Neural cell (in vitro differentiated cells): ENCODE data around the gene DCP1A. TPM values are rescaled to one million over a fixed set of nuclear protein-coding genes. Genes with fewer than 3 reads are reported as not detected.

Source experiments
- H2AFZ ChIP-seq: fragments of 200-600, 300-800 bp; sonication (generic), shearing (Covaris generic); 2 replicates; pipeline ENCODE4 v1.6.0; 2014; ENCODE audit warnings: low read depth, mild to moderate bottlenecking, antibody characterized with exemption, low read length, moderate library complexity
- H3F3A ChIP-seq: fragments of 200-600 bp; shearing (Covaris generic); 2 replicates; pipeline ENCODE4 v1.6.1; 2016; ENCODE audit warnings: mild to moderate bottlenecking, moderate library complexity, mixed read lengths, antibody characterized with exemption, low read length; ENCODE audit not compliant: insufficient read depth, poor library complexity, severe bottlenecking
- H3K27ac ChIP-seq: fragments of 200-600, 300-800 bp; sonication (generic), shearing (Covaris generic); 2 replicates; pipeline ENCODE4 v1.5.1; 2014; ENCODE audit warnings: mild to moderate bottlenecking, low read length, moderate library complexity
- H3K27me3 ChIP-seq: fragments of 300-800, 200-600 bp; sonication (generic), shearing (Covaris generic); 2 replicates; pipeline ENCODE4 v1.6.0; 2014; ENCODE audit warnings: mild to moderate bottlenecking, low read depth, low read length, moderate library complexity; ENCODE audit not compliant: insufficient read depth
- H3K36me3 ChIP-seq: fragments of 300-800, 200-600 bp; sonication (generic), shearing (Covaris generic); 2 replicates; pipeline ENCODE4 v1.5.1; 2014; ENCODE audit warnings: mild to moderate bottlenecking, antibody characterized with exemption, low read length, moderate library complexity; ENCODE audit not compliant: insufficient read depth
- H3K4me2 ChIP-seq: fragments of 300-800, 200-600 bp; sonication (generic), shearing (Covaris generic); 2 replicates; pipeline ENCODE4 v1.6.0; 2014; ENCODE audit warnings: mild to moderate bottlenecking, low read length
- H3K4me3 ChIP-seq: fragments of 300-800, 200-600 bp; sonication (generic), shearing (Covaris generic); 2 replicates; pipeline ENCODE4 v1.5.1; 2014; ENCODE audit warnings: mild to moderate bottlenecking, low read length, moderate library complexity
- H3K79me2 ChIP-seq: fragments of 200-600 bp; shearing (Covaris generic); replicated peaks from 2 replicates; pipeline ENCODE4 v1.6.0; 2014; ENCODE audit warnings: mild to moderate bottlenecking, low read length, moderate library complexity; ENCODE audit not compliant: insufficient read depth
- H3K9ac ChIP-seq: fragments of 300-800, 200-600 bp; sonication (generic), shearing (Covaris generic); 2 replicates; pipeline ENCODE4 v1.6.1; 2016; ENCODE audit warnings: mild to moderate bottlenecking, low read length, mixed read lengths
- H3K9me2 ChIP-seq: fragments of 200-600 bp; shearing (Covaris generic); 2 replicates; pipeline ENCODE4 v1.6.1; 2016; ENCODE audit warnings: mild to moderate bottlenecking, low read length, mixed read lengths; ENCODE audit not compliant: insufficient read depth
- H3K9me3 ChIP-seq: fragments of 200-600, 300-800 bp; sonication (generic), shearing (Covaris generic); 2 replicates; pipeline ENCODE4 v1.6.1; 2016; ENCODE audit warnings: mild to moderate bottlenecking, mixed run types, low read length, moderate library complexity, mixed read lengths
- H4K20me1 ChIP-seq: fragments of 200-600 bp; shearing (Covaris generic); 2 replicates; pipeline ENCODE4 v1.6.1; 2016; ENCODE audit warnings: mild to moderate bottlenecking, mixed run types; ENCODE audit not compliant: insufficient read depth
- CTCF ChIP-seq: fragments of 450-650 bp; IDR thresholded peaks from 2 replicates; pipeline ENCODE4 v1.5.1; 2014; ENCODE audit warnings: antibody characterized with exemption, mild to moderate bottlenecking, moderate library complexity; ENCODE audit not compliant: poor library complexity, severe bottlenecking
- EP300 ChIP-seq: fragments of 450-650 bp; conservative IDR thresholded peaks from 2 replicates; pipeline ENCODE4 v1.6.1; 2014; ENCODE audit warnings: antibody characterized with exemption, mild to moderate bottlenecking, moderate library complexity; ENCODE audit not compliant: poor library complexity, severe bottlenecking
- EZH2 ChIP-seq: fragments of 200-600, 300-800 bp; shearing (Covaris generic), sonication (generic); IDR thresholded peaks from 2 replicates; pipeline ENCODE4 v1.6.1; 2014; ENCODE audit warnings: antibody characterized with exemption, low read length, borderline replicate concordance, mild to moderate bottlenecking; ENCODE audit not compliant: insufficient read depth, poor library complexity, severe bottlenecking
- MXI1 ChIP-seq: fragments of 450-650 bp; conservative IDR thresholded peaks from 2 replicates; pipeline ENCODE4 v1.6.1; 2014; ENCODE audit warnings: antibody characterized with exemption, mild to moderate bottlenecking; ENCODE audit not compliant: poor library complexity, severe bottlenecking
- POLR2AphosphoS5 ChIP-seq: IDR thresholded peaks from 2 replicates; pipeline ENCODE4 v1.6.1; 2012
- RAD21 ChIP-seq: fragments of 450-650 bp; conservative IDR thresholded peaks from 2 replicates; pipeline ENCODE4 v1.6.1; 2014; ENCODE audit warnings: antibody characterized with exemption, mild to moderate bottlenecking, moderate library complexity
- REST ChIP-seq: IDR thresholded peaks from 2 replicates; pipeline ENCODE4 v1.6.1; 2012; ENCODE audit warnings: borderline replicate concordance
- SMC3 ChIP-seq: fragments of 450-650 bp; conservative IDR thresholded peaks from 2 replicates; pipeline ENCODE4 v1.6.1; 2014; ENCODE audit warnings: antibody characterized with exemption, mild to moderate bottlenecking, moderate library complexity; ENCODE audit not compliant: poor library complexity
- TAF1 ChIP-seq: IDR thresholded peaks from 2 replicates; pipeline ENCODE4 v1.6.1; 2012; ENCODE audit warnings: low read depth
- polyA plus RNA-seq: library from polyadenylated mRNA; depleted of rRNA; stranded (reverse); fragments of >200 nt; gene quantifications from 2 replicates; pipeline ENCODE4 v1.2.3, GENCODE V29; 2014

DCP1A gene
- polyA plus RNA-seq, 1 donor from 2014 or later: 12.5 TPM

- Histone ChIP-seq H3K4me2 (no peak overlapping the region), H3K9me3 (no peaks in the 10 kb centered on the region), H3K36me3 (no peaks in the 10 kb centered on the region), H3K27ac (no peak overlapping the region), H3K27me3 (no peaks in the 10 kb centered on the region), H3F3A (no peaks in the 10 kb centered on the region), H3K79me2 (peaks cover 26% of the 10 kb centered on the region), H4K20me1 (no peaks in the 10 kb centered on the region), H2AFZ (no peak overlapping the region), H3K9me2 (no peaks in the 10 kb centered on the region), H3K9ac (no peak overlapping the region), H3K4me3 (no peak overlapping the region)
- TF ChIP-seq TAF1 (no peak), RAD21 (no peak), REST (no peak), SMC3 (no peak), POLR2AphosphoS5 (no peak), MXI1 (no peak), EZH2 (no peak), EP300 (no peak), CTCF (no peak)
These were observed 103.1 kb downstream of the DCP1A start for GRCh38 chr3:53244271-53244670.

- no peaks in the 10 kb centered on the region for H3K36me3 ChIP-seq
- no peaks in the 10 kb centered on the region for H4K20me1 ChIP-seq
These were observed 103.6 kb downstream of the DCP1A start for GRCh38 chr3:53243785-53244184.

More at GRCh38 chr3:53243785-53244184, 103.6 kb downstream of the DCP1A start:
- Histone ChIP-seq H3K79me2 (peaks cover 25% of the 10 kb centered on the region), H3F3A (no peaks in the 10 kb centered on the region), H3K27ac (no peak overlapping the region), H2AFZ (no peak overlapping the region), H3K9me3 (no peaks in the 10 kb centered on the region), H3K4me3 (no peak overlapping the region), H3K9ac (no peak overlapping the region), H3K4me2 (no peak overlapping the region), H3K9me2 (no peaks in the 10 kb centered on the region), H3K27me3 (no peaks in the 10 kb centered on the region)
- TF ChIP-seq TAF1: no peak
- TF ChIP-seq SMC3: no peak
- no peak for TF ChIP-seq EZH2
- no peak for TF ChIP-seq POLR2AphosphoS5
- no peak for TF ChIP-seq RAD21
- TF ChIP-seq EP300: no peak
- TF ChIP-seq CTCF: no peak
- no peak for TF ChIP-seq REST
- no peak for TF ChIP-seq MXI1
